ENCODE results near the gene TDRKH. TPM values are rescaled to one million over a fixed set of nuclear protein-coding genes. Genes with fewer than 3 reads are reported as not detected.

Gene TDRKH
- total RNA-seq, 1 experiment from 2014 or later = 11.1 TPM

DNA sequence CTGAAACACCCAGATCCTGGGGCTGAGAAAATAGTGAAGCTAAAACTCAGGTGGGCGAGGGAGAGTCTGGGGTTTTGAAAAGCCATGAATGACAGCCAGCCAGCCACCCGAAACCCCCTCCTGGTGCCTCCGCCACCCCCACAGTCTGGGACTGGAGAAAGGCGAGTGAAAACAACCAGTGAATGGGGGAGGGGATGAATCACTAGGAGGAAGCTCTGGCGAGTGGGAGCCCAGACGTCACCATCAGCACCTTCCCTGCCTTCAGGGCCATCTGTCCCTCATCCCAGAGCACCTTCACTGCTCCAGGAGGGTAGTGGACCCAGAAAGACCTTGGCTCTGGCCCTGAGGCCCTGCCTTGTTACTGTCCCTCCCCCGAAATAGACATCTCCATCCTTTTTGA, 32.1 kb upstream of the TDRKH start:
- DNase-seq (ENCODE audit: low read depth, low spot score) = no peak
- RAD21 ChIA-PET (ENCODE audit: low non-redundant PET in 1 of 2, low total read pairs in 2 of 2, uncharacterized antibody in 2 of 2, unreplicated experiment in 2 of 2) = no interaction called here
- no peaks in the 10 kb centered on the region for H4K20me1 ChIP-seq (ENCODE audit: insufficient read depth)
- H3K36me3 ChIP-seq (ENCODE audit: control insufficient read depth in 1 of 2, insufficient read depth in 2 of 2, low read length in 2 of 2) = no peaks in the 10 kb centered on the region
- ATAC-seq = no peak
- no TSS peak for BruUV-seq (replicated peaks)
- no peak overlapping the region for H3K9ac ChIP-seq (ENCODE audit: low read length)
- H3K4me1 ChIP-seq (ENCODE audit: control insufficient read depth in 1 of 2, insufficient read depth in 2 of 2, low read length in 2 of 2) = peaks cover 5 to 10% of the 10 kb centered on the region in 2 experiments; a peak in 2 of 4 replicates
- TF ChIP-seq CTCF (IDR thresholded peaks at IDR 0.05 in 2 of 3, conservative IDR thresholded peaks at IDR 0.05 in 1 of 3; ENCODE audit: borderline replicate concordance in 1 of 3, insufficient read depth in 1 of 3, low read depth in 2 of 3, low read length in 2 of 3) (no peak), EZH2phosphoT487 (IDR thresholded peaks at IDR 0.05; ENCODE audit: borderline replicate concordance) (no peak), REST (IDR thresholded peaks at IDR 0.05; ENCODE audit: low read depth) (no peak), CEBPB (IDR thresholded peaks at IDR 0.05; ENCODE audit: low read depth) (no peak), ZNF274 (IDR thresholded peaks at IDR 0.05; ENCODE audit: low read depth, low read length) (no peak), ELF1 (IDR thresholded peaks at IDR 0.05; ENCODE audit: borderline replicate concordance, low read depth) (no peak), ZBTB33 (IDR thresholded peaks at IDR 0.05; ENCODE audit: extremely low read depth, insufficient replicate concordance, low read length) (no peak), YY1 (IDR thresholded peaks at IDR 0.05; ENCODE audit: extremely low read depth, insufficient replicate concordance, low read depth, low read length) (no peak), POLR2A (IDR thresholded peaks at IDR 0.05; ENCODE audit: borderline replicate concordance, extremely low read depth, insufficient read depth, insufficient read length) (no peak), SP1 (IDR thresholded peaks at IDR 0.05; ENCODE audit: low read depth) (no peak), RAD21 (IDR thresholded peaks at IDR 0.05; ENCODE audit: low read depth) (no peak), SRF (IDR thresholded peaks at IDR 0.05; ENCODE audit: low read depth) (no peak), SIN3A (IDR thresholded peaks at IDR 0.05; ENCODE audit: low read depth) (no peak), POLR2AphosphoS5 (IDR thresholded peaks at IDR 0.05; ENCODE audit: low read depth, low read length) (no peak), ATF3 (IDR thresholded peaks at IDR 0.05) (no peak), ZFX (IDR thresholded peaks at IDR 0.05) (no peak)
- intact Hi-C loops (cut with micrococcal nuclease) = no loop called here
- H3K79me2 ChIP-seq (ENCODE audit: insufficient read depth, low read length) = no peaks in the 10 kb centered on the region
- POLR2A ChIA-PET = no interaction called here
- CTCF ChIA-PET = no interaction called here
- H3K4me3 ChIP-seq (replicated peaks in 1 of 2; ENCODE audit: low read depth in 1 of 2, low read length in 2 of 2) = no peak overlapping the region
- H3K27ac ChIP-seq (ENCODE audit: low read depth, low read length) = no peak overlapping the region
- no peaks in the 10 kb centered on the region for H3K9me3 ChIP-seq (ENCODE audit: control insufficient read depth in 1 of 2, insufficient read depth in 1 of 2, low read depth in 1 of 2, low read length in 2 of 2)
- H3K27me3 ChIP-seq (ENCODE audit: insufficient read depth, low read length) = no peaks in the 10 kb centered on the region
- H3K9me2 ChIP-seq (ENCODE audit: insufficient read depth) = no peaks in the 10 kb centered on the region
- no peak overlapping the region for H2AFZ ChIP-seq (ENCODE audit: low read depth, low read length, poor library complexity, severe bottlenecking)
- no peak overlapping the region for H3K4me2 ChIP-seq (ENCODE audit: low read length)

Data from HCT116 (cell line).